Measurements from ENCODE around the gene PTPRG. TPM values are rescaled to one million over a fixed set of nuclear protein-coding genes. Genes with fewer than 3 reads are reported as not detected.

Gene PTPRG
- total RNA-seq, 1 donor from 2014 or later: 39.6 TPM

GRCh38 chr3:61989681-61990080 lies 428.3 kb downstream of the PTPRG start:
- Histone ChIP-seq H3K27ac (ENCODE audit: low read depth, low read length) (no peak overlapping the region), H2AFZ (ENCODE audit: low read depth, low read length) (no peak overlapping the region), H3K27me3 (ENCODE audit: insufficient read depth, low read length) (no peaks in the 10 kb centered on the region), H4K20me1 (ENCODE audit: insufficient read depth, low read length) (no peaks in the 10 kb centered on the region), H3K79me2 (ENCODE audit: insufficient read depth, low read length) (no peaks in the 10 kb centered on the region), H3K4me2 (ENCODE audit: low read length) (no peak overlapping the region), H3K4me3 (ENCODE audit: insufficient read depth, low read depth, low read length) (no peak overlapping the region), H3K9ac (ENCODE audit: low read length) (no peak overlapping the region), H3K36me3 (ENCODE audit: insufficient read depth, low read length) (peaks cover 2% of the 10 kb centered on the region), H3K4me1 (ENCODE audit: insufficient read depth, low read length) (peaks cover 7% of the 10 kb centered on the region), H3K9me3 (ENCODE audit: insufficient read depth, low read depth, low read length) (no peaks in the 10 kb centered on the region)
- H3K27ac Mint-ChIP-seq (ENCODE audit: unreplicated experiment): no peak overlapping the region
- H3K36me3 Mint-ChIP-seq (ENCODE audit: low read depth, unreplicated experiment): no peaks in the 10 kb centered on the region
- no peak for TF ChIP-seq EZH2 (IDR thresholded peaks at IDR 0.05; ENCODE audit: insufficient read depth, low read length)
- TF ChIP-seq, protein P1, sequence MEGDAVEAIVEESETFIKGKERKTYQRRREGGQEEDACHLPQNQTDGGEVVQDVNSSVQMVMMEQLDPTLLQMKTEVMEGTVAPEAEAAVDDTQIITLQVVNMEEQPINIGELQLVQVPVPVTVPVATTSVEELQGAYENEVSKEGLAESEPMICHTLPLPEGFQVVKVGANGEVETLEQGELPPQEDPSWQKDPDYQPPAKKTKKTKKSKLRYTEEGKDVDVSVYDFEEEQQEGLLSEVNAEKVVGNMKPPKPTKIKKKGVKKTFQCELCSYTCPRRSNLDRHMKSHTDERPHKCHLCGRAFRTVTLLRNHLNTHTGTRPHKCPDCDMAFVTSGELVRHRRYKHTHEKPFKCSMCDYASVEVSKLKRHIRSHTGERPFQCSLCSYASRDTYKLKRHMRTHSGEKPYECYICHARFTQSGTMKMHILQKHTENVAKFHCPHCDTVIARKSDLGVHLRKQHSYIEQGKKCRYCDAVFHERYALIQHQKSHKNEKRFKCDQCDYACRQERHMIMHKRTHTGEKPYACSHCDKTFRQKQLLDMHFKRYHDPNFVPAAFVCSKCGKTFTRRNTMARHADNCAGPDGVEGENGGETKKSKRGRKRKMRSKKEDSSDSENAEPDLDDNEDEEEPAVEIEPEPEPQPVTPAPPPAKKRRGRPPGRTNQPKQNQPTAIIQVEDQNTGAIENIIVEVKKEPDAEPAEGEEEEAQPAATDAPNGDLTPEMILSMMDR (IDR thresholded peaks at IDR 0.05; ENCODE audit: insufficient read depth, low read depth, low read length): no peak
- H3K4me3 Mint-ChIP-seq (ENCODE audit: unreplicated experiment): no peak overlapping the region
- peaks cover 9% of the 10 kb centered on the region for H3K4me1 Mint-ChIP-seq (ENCODE audit: low read depth, unreplicated experiment)
- DNase-seq (ENCODE audit: low read depth) (no peak), FAIRE-seq (no peak)
- H3K9me3 Mint-ChIP-seq (ENCODE audit: unreplicated experiment): no peaks in the 10 kb centered on the region
- H3K27me3 Mint-ChIP-seq (ENCODE audit: low read depth, unreplicated experiment): no peaks in the 10 kb centered on the region

GRCh38 chr3:61990327-61991027 lies 429.1 kb downstream of the PTPRG start:
- no peak overlapping the region for H3K27ac Mint-ChIP-seq (ENCODE audit: unreplicated experiment)
- FAIRE-seq: no peak

More at GRCh38 chr3:61990327-61991027, 429.1 kb downstream of the PTPRG start:
- H3K9me3 Mint-ChIP-seq (ENCODE audit: unreplicated experiment): no peaks in the 10 kb centered on the region
- no peaks in the 10 kb centered on the region for H3K79me2 ChIP-seq (ENCODE audit: insufficient read depth, low read length)
- H4K20me1 ChIP-seq (ENCODE audit: insufficient read depth, low read length): no peaks in the 10 kb centered on the region
- H3K9me3 ChIP-seq (ENCODE audit: insufficient read depth, low read depth, low read length): no peaks in the 10 kb centered on the region
- H3K36me3 Mint-ChIP-seq (ENCODE audit: low read depth, unreplicated experiment): no peaks in the 10 kb centered on the region
- TF ChIP-seq EZH2 (IDR thresholded peaks at IDR 0.05; ENCODE audit: insufficient read depth, low read length): no peak
- TF ChIP-seq, protein P1 (IDR thresholded peaks at IDR 0.05; ENCODE audit: insufficient read depth, low read depth, low read length): no peak
- DNase-seq (ENCODE audit: low read depth): no peak
- no peak overlapping the region for H3K4me3 Mint-ChIP-seq (ENCODE audit: unreplicated experiment)
- no peak overlapping the region for H2AFZ ChIP-seq (ENCODE audit: low read depth, low read length)
- H3K4me2 ChIP-seq (ENCODE audit: low read length): no peak overlapping the region
- H3K9ac ChIP-seq (ENCODE audit: low read length): no peak overlapping the region
- peaks cover 2% of the 10 kb centered on the region for H3K36me3 ChIP-seq (ENCODE audit: insufficient read depth, low read length)
- H3K27me3 ChIP-seq (ENCODE audit: insufficient read depth, low read length): no peaks in the 10 kb centered on the region
- no peaks in the 10 kb centered on the region for H3K27me3 Mint-ChIP-seq (ENCODE audit: low read depth, unreplicated experiment)
- peaks cover under 1% of the 10 kb centered on the region for H3K4me1 Mint-ChIP-seq (ENCODE audit: low read depth, unreplicated experiment)
- no peaks in the 10 kb centered on the region for H3K4me1 ChIP-seq (ENCODE audit: insufficient read depth, low read length)
- no peak overlapping the region for H3K27ac ChIP-seq (ENCODE audit: low read depth, low read length)
- no peak overlapping the region for H3K4me3 ChIP-seq (ENCODE audit: insufficient read depth, low read depth, low read length)
